NCI-H446 treated with DMSO at 0.1 percent for 48 hours (cell line): ENCODE results near the gene TMEM120B.
"Not testable (repeated sequence)": the region's sequence is repeated elsewhere in the genome, so short reads cannot be mapped to it uniquely, and the experiment has no call there.

Experiments used
- DNase-seq: peaks from one replicate; lab custom pipeline; 2025; lab: John Stamatoyannopoulos, UW

TMEM120B gene

GRCh38 chr12:121709478-121709961 is 3.0 kb upstream of the TMEM120B start:
- DNase-seq, result no peak

- DNase-seq, result no peak
Measured at GRCh38 chr12:121711361-121712189, 977 bp upstream of the TMEM120B start.

- no peak for DNase-seq
Measured at GRCh38 chr12:121712190-121712460, 427 bp upstream of the TMEM120B start.

GRCh38 chr12:121713257-121713777 is 765 bp downstream of the TMEM120B start:
- DNase-seq, result no peak

- no peak for DNase-seq
Measured at GRCh38 chr12:121713793-121714192, 1.2 kb downstream of the TMEM120B start.

GRCh38 chr12:121715055-121715454 is 2.5 kb downstream of the TMEM120B start:
- DNase-seq, result not testable (repeated sequence)

- DNase-seq, result no peak
Measured at GRCh38 chr12:121715862-121716435, 3.4 kb downstream of the TMEM120B start.

- no peak for DNase-seq
Measured at GRCh38 chr12:121717041-121717699, 4.6 kb downstream of the TMEM120B start.

GRCh38 chr12:121718653-121719239 is 6.2 kb downstream of the TMEM120B start:
- no peak for DNase-seq

- no peak for DNase-seq
Measured at GRCh38 chr12:121719926-121720414, 7.4 kb downstream of the TMEM120B start.

GRCh38 chr12:121720762-121721161 is 8.2 kb downstream of the TMEM120B start:
- no peak for DNase-seq

GRCh38 chr12:121722511-121722910 is 10.0 kb downstream of the TMEM120B start:
- no peak for DNase-seq

- DNase-seq, result no peak
Measured at GRCh38 chr12:121723200-121723599, 10.6 kb downstream of the TMEM120B start.

- DNase-seq, result no peak
Measured at GRCh38 chr12:121724925-121725324, 12.4 kb downstream of the TMEM120B start.

- no peak for DNase-seq
Measured at GRCh38 chr12:121725423-121725822, 12.9 kb downstream of the TMEM120B start.

GRCh38 chr12:121729021-121729420 is 16.5 kb downstream of the TMEM120B start:
- DNase-seq, result no peak

- no peak for DNase-seq
Measured at GRCh38 chr12:121731473-121731872, 18.9 kb downstream of the TMEM120B start.

- no peak for DNase-seq
Measured at GRCh38 chr12:121733849-121734248, 21.3 kb downstream of the TMEM120B start.

- DNase-seq, result no peak
Measured at GRCh38 chr12:121738340-121738858, 25.8 kb downstream of the TMEM120B start.

- DNase-seq, result peak; percentile 19
Measured at GRCh38 chr12:121740847-121741246, 28.3 kb downstream of the TMEM120B start.

GRCh38 chr12:121741743-121742142 is 29.2 kb downstream of the TMEM120B start:
- DNase-seq, result no peak

GRCh38 chr12:121745545-121745944 is 33.0 kb downstream of the TMEM120B start:
- DNase-seq, result not testable (repeated sequence)
